Measurements from ENCODE around the gene CNTNAP2. TPM values are rescaled to one million over a fixed set of nuclear protein-coding genes. Genes with fewer than 3 reads are reported as not detected.
"Not testable (repeated sequence)": the region's sequence is repeated elsewhere in the genome, so short reads cannot be mapped to it uniquely, and the experiment has no call there.

CNTNAP2 gene
- total RNA-seq, 1 donor, result under 0.01 TPM

GRCh38 chr7:148445260-148446044, 2328.9 kb downstream of the CNTNAP2 start:
- TF ChIP-seq, protein P1, sequence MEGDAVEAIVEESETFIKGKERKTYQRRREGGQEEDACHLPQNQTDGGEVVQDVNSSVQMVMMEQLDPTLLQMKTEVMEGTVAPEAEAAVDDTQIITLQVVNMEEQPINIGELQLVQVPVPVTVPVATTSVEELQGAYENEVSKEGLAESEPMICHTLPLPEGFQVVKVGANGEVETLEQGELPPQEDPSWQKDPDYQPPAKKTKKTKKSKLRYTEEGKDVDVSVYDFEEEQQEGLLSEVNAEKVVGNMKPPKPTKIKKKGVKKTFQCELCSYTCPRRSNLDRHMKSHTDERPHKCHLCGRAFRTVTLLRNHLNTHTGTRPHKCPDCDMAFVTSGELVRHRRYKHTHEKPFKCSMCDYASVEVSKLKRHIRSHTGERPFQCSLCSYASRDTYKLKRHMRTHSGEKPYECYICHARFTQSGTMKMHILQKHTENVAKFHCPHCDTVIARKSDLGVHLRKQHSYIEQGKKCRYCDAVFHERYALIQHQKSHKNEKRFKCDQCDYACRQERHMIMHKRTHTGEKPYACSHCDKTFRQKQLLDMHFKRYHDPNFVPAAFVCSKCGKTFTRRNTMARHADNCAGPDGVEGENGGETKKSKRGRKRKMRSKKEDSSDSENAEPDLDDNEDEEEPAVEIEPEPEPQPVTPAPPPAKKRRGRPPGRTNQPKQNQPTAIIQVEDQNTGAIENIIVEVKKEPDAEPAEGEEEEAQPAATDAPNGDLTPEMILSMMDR (IDR thresholded peaks at IDR 0.05; ENCODE audit: insufficient read depth, low read length), result no peak
- no peak overlapping the region for H3K4me3 ChIP-seq (ENCODE audit: low read depth, low read length)

DNA sequence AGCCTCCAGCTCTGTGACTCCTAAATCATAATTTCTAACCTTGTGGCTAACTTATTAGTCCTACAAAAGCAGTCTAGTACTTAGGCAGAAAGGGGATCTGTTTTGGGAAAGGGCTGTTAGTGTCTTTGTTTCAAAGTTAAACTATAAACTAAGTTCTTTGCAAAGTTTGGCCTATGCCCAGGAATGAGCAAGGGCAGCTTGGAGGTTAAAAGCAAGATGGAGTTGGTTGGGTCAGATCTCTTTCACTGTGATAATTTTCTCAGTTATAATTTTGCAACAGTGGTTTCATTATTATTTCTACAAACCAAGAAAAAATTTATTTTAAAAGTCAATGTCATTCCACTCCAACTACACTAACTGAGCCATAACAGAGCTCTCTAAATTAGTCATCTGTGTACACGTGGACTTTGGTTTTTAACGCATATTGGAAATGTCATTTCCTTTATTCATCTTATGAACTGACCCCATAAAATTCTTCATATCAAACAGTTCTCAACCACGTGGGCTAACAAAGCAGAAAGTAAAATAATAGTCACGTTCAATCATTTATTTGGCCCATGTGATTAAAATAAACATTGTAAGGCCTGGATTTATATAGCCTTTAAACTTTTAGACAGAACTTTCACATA, 2330.7 kb downstream of the CNTNAP2 start:
- H3K4me3 ChIP-seq (ENCODE audit: low read depth, low read length), result no peak overlapping the region
- DNase-seq (ENCODE audit: low read depth), result no peak
- TF ChIP-seq, protein P1 (IDR thresholded peaks at IDR 0.05; ENCODE audit: insufficient read depth, low read length), result no peak

More at GRCh38 chr7:148445260-148446044, 2328.9 kb downstream of the CNTNAP2 start:
- no peak for DNase-seq (ENCODE audit: low read depth)

- H3K4me3 ChIP-seq (ENCODE audit: low read depth, low read length); DNase-seq (ENCODE audit: low read depth): not testable (repeated sequence)
Measured at GRCh38 chr7:148451526-148451925, 2334.9 kb downstream of the CNTNAP2 start.

DNA sequence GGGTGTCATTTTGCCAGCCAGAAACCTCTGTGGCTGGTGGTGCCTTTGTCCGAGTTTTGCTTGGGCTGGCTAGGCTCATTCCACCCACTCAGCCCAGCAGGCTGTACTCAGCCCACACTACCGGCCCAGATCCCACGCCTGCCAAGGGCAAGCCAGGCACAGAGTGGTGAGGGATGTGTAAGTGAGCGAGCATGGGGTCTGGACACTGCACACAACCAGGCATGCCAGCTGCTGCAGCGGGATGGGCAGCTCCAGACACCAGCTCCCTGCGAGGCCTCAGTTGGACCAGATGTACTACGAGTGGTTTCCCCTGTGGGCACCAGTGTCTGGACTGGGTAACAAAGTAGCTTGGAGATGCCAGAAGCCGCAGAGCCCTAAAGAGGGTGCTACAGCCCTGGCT, 2339.8 kb downstream of the CNTNAP2 start:
- DNase-seq (ENCODE audit: low read depth), result no peak
- TF ChIP-seq, protein P1 (IDR thresholded peaks at IDR 0.05; ENCODE audit: insufficient read depth, low read length), result no peak
- H3K4me3 ChIP-seq (ENCODE audit: low read depth, low read length), result no peak overlapping the region

DNA sequence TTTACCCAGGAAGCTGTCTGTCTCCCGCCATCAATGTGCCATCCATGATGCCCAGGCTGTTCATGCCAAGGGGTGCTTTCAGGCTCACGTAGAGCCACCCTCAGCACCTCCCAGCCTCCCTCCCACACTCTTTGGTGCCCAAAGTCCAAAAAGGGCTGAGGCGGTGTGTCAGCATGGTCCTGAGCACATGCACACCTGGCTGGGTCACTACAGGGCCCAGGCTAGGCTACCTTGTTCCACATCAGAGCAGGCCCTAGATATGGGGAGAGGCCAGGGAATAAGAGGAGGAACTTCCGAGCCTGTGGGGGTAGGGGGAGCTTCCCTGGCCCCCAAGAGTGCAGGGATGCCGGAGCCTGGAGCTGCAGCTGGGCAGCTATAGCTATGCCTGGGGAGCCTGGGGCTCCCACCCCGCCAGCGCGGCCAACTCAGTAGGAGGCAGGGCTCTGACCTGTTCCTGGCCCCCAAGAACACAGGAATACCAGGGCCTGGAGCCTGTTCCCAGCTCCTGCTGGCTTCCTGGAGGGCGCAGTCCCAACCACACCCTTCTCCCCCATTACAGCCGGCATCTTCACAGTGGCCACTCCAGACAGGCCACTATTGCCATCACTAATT, 2340.8 kb downstream of the CNTNAP2 start:
- no peak for DNase-seq (ENCODE audit: low read depth)
- no peak overlapping the region for H3K4me3 ChIP-seq (ENCODE audit: low read depth, low read length)
- TF ChIP-seq, protein P1 (IDR thresholded peaks at IDR 0.05; ENCODE audit: insufficient read depth, low read length), result no peak

DNA sequence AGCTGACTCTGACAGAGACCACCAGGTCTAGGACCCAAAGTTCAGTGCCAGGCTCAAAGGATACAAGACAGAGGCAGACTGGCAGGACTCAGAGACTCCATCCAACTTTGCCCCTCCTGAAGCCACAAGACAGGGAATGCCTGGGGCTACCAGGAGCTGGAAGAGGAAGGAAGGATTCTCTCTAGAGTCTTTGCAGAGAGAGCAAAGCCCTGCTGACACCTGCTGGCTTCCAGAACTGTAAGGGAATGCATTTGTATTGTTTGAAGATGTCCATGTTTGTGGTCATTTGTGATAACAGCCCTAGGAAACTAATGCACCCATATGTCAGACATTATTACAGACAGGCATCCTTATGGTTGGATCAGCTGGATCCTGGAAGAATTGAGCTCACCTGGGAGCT, 2341.7 kb downstream of the CNTNAP2 start:
- DNase-seq (ENCODE audit: low read depth), result no peak
- TF ChIP-seq, protein P1 (IDR thresholded peaks at IDR 0.05; ENCODE audit: insufficient read depth, low read length), result no peak
- no peak overlapping the region for H3K4me3 ChIP-seq (ENCODE audit: low read depth, low read length)

All from fibroblast of the aortic adventitia (primary cell).